ENCODE results near the gene ZNF215.

GRCh38 chr11:6895010-6895409 is 31.2 kb upstream of the ZNF215 start:
- TF ChIP-seq RXRA (IDR thresholded peaks at IDR 0.05; ENCODE audit: borderline replicate concordance, low read depth), result no peak
- TF ChIP-seq YY1 (IDR thresholded peaks at IDR 0.05; ENCODE audit: low read depth), result no peak
- TF ChIP-seq, protein P1, sequence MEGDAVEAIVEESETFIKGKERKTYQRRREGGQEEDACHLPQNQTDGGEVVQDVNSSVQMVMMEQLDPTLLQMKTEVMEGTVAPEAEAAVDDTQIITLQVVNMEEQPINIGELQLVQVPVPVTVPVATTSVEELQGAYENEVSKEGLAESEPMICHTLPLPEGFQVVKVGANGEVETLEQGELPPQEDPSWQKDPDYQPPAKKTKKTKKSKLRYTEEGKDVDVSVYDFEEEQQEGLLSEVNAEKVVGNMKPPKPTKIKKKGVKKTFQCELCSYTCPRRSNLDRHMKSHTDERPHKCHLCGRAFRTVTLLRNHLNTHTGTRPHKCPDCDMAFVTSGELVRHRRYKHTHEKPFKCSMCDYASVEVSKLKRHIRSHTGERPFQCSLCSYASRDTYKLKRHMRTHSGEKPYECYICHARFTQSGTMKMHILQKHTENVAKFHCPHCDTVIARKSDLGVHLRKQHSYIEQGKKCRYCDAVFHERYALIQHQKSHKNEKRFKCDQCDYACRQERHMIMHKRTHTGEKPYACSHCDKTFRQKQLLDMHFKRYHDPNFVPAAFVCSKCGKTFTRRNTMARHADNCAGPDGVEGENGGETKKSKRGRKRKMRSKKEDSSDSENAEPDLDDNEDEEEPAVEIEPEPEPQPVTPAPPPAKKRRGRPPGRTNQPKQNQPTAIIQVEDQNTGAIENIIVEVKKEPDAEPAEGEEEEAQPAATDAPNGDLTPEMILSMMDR (IDR thresholded peaks at IDR 0.05), result no peak

Measured in SK-N-SH (cell line).